H54 (cell line): Measurements from ENCODE around the gene ENPP6.

ENCODE experiments used
- DNase-seq: peaks from one replicate; pipeline ENCODE4 v3.0.0; 2011; ENCODE audit warnings: low spot score, mixed read lengths; ENCODE audit not compliant: insufficient read length
- FAIRE-seq: peaks from 3 replicates; lab custom pipeline; 2011; peaks lifted over from hg19 to GRCh38; lab: Jason Lieb, UNC
- POLR2A ChIP-seq: IDR thresholded peaks from 2 replicates; pipeline ENCODE4 v1.6.1; 2011; ENCODE audit warnings: low read depth, mild to moderate bottlenecking, low read length

Gene ENPP6

GRCh38 chr4:184157322-184157721 lies 60.4 kb downstream of the ENPP6 start:
- no peak for TF ChIP-seq POLR2A
- FAIRE-seq (no peak), DNase-seq (no peak)

GRCh38 chr4:184156163-184156920 lies 61.3 kb downstream of the ENPP6 start:
- no peak for TF ChIP-seq POLR2A
- no peak for FAIRE-seq

GRCh38 chr4:184154199-184154598 lies 63.5 kb downstream of the ENPP6 start:
- no peak for TF ChIP-seq POLR2A
- DNase-seq: no peak
- FAIRE-seq: no peak

More at GRCh38 chr4:184156163-184156920, 61.3 kb downstream of the ENPP6 start:
- no peak for DNase-seq

- FAIRE-seq (no peak), DNase-seq (no peak)
- no peak for TF ChIP-seq POLR2A
These were observed 63.9 kb downstream of the ENPP6 start for GRCh38 chr4:184153781-184154180.

- FAIRE-seq (no peak), DNase-seq (no peak)
- TF ChIP-seq POLR2A: no peak
These were observed 65.6 kb downstream of the ENPP6 start for GRCh38 chr4:184151988-184152485.

GRCh38 chr4:184150102-184150839 lies 67.4 kb downstream of the ENPP6 start:
- FAIRE-seq: no peak
- no peak for TF ChIP-seq POLR2A

GRCh38 chr4:184148738-184149637 lies 68.7 kb downstream of the ENPP6 start:
- FAIRE-seq (no peak), DNase-seq (no peak)
- TF ChIP-seq POLR2A: no peak

More at GRCh38 chr4:184150102-184150839, 67.4 kb downstream of the ENPP6 start:
- no peak for DNase-seq

- FAIRE-seq (no peak), DNase-seq (no peak)
These were observed 69.6 kb downstream of the ENPP6 start for GRCh38 chr4:184147858-184148737.

GRCh38 chr4:184146951-184147350 lies 70.7 kb downstream of the ENPP6 start:
- no peak for DNase-seq

More at GRCh38 chr4:184147858-184148737, 69.6 kb downstream of the ENPP6 start:
- no peak for TF ChIP-seq POLR2A

GRCh38 chr4:184145596-184145995 lies 72.1 kb downstream of the ENPP6 start:
- TF ChIP-seq POLR2A: no peak
- DNase-seq (no peak), FAIRE-seq (no peak)

More at GRCh38 chr4:184146951-184147350, 70.7 kb downstream of the ENPP6 start:
- no peak for FAIRE-seq
- no peak for TF ChIP-seq POLR2A

GRCh38 chr4:184143770-184144564 lies 73.7 kb downstream of the ENPP6 start:
- FAIRE-seq (no peak), DNase-seq (no peak)
- TF ChIP-seq POLR2A: no peak
